Right atrium auricular region (tissue), 2 donors: Measurements from ENCODE around the gene SYF2. TPM values are rescaled to one million over a fixed set of nuclear protein-coding genes. Genes with fewer than 3 reads are reported as not detected.
"Not testable (repeated sequence)": the region's sequence is repeated elsewhere in the genome, so short reads cannot be mapped to it uniquely, and the experiment has no call there.

ENCODE experiments used
- DNase-seq: peaks from one replicate; pipeline ENCODE4 v3.0.0-alpha.2; 2019; ENCODE audit warnings: low spot score
- H3K27ac ChIP-seq, 2 donors: fragments of 200-600 bp; sonication (generic); 1 replicate in 1 of 2; 2 replicates in 1 of 2; pipeline ENCODE4 v1.5.1; 2016 to 2019
- H3K27me3 ChIP-seq, 2 donors: fragments of 200-600 bp; sonication (generic); one replicate each; pipeline versions ENCODE4 v1.5.1 to v1.6.0; 2017 to 2019
- H3K36me3 ChIP-seq: fragments of 200-600 bp; sonication (generic); one replicate; pipeline ENCODE4 v1.5.1; 2016
- H3K4me1 ChIP-seq, 2 donors: fragments of 200-600 bp; sonication (generic); one replicate each; pipeline versions ENCODE4 v1.5.1 to v1.6.0; 2017 to 2019
- H3K4me3 ChIP-seq, 2 donors: fragments of 200-600 bp; sonication (generic); 1 replicate in 1 of 2; 2 replicates in 1 of 2; pipeline ENCODE4 v1.5.1; 2017 to 2019; ENCODE audit warnings: mild to moderate bottlenecking in 1 of 2, moderate library complexity in 1 of 2
- H3K9me3 ChIP-seq, 2 donors: fragments of 200-600 bp; sonication (generic); one replicate each; pipeline ENCODE4 v1.5.1; 2019
- CTCF ChIP-seq, 2 donors: fragments of 200-600 bp; sonication (generic); IDR thresholded peaks; one replicate each; pipeline ENCODE4 v1.5.1; 2019; ENCODE audit warnings: antibody characterized with exemption in 2 of 2
- total RNA-seq, 2 donors: library from RNA; depleted of rRNA; stranded (reverse); fragments of >200 nt; gene quantifications; one replicate each; pipeline ENCODE4 v1.1.0, GENCODE V29; 2016

The SYF2 gene
- total RNA-seq, 2 donors from 2014 or later: 34.3 to 37.2 TPM

- H3K27ac ChIP-seq: peak overlapping the region in 1 of 2 donors; percentile 86
- not testable (repeated sequence) for H3K9me3 ChIP-seq, H3K4me1 ChIP-seq, H3K36me3 ChIP-seq, DNase-seq, H3K27me3 ChIP-seq
- TF ChIP-seq CTCF (IDR thresholded peaks at IDR 0.05): peak in 1 of 2 donors; percentile 32
- H3K4me3 ChIP-seq: peak overlapping the region; percentile 50 to 66
Measured at GRCh38 chr1:25266554-25267287, 34.4 kb upstream of the SYF2 start.

- not testable (repeated sequence) for H3K4me1 ChIP-seq, DNase-seq, H3K27ac ChIP-seq, H3K9me3 ChIP-seq, H3K27me3 ChIP-seq, H3K4me3 ChIP-seq, H3K36me3 ChIP-seq
Measured at GRCh38 chr1:25260336-25260735, 28.0 kb upstream of the SYF2 start.

- not testable (repeated sequence) for H3K27ac ChIP-seq, DNase-seq, H3K36me3 ChIP-seq, H3K9me3 ChIP-seq, H3K27me3 ChIP-seq, H3K4me1 ChIP-seq, H3K4me3 ChIP-seq
Measured at GRCh38 chr1:25259813-25260212, 27.5 kb upstream of the SYF2 start.

- H3K4me3 ChIP-seq: no peak overlapping the region
- H3K4me1 ChIP-seq: no peaks in the 10 kb centered on the region
- no peak for DNase-seq
- TF ChIP-seq CTCF (IDR thresholded peaks at IDR 0.05): no peak
- peaks cover under 1% of the 10 kb centered on the region for H3K36me3 ChIP-seq
- no peaks in the 10 kb centered on the region for H3K9me3 ChIP-seq
- no peaks in the 10 kb centered on the region for H3K27me3 ChIP-seq
- H3K27ac ChIP-seq: no peak overlapping the region
Measured at GRCh38 chr1:25257196-25257595, 24.9 kb upstream of the SYF2 start.

- no peaks in the 10 kb centered on the region for H3K4me1 ChIP-seq
- H3K36me3 ChIP-seq: no peaks in the 10 kb centered on the region
- H3K27me3 ChIP-seq: no peaks in the 10 kb centered on the region
- TF ChIP-seq CTCF (IDR thresholded peaks at IDR 0.05): no peak
- no peak overlapping the region for H3K27ac ChIP-seq
- no peaks in the 10 kb centered on the region for H3K9me3 ChIP-seq
- no peak overlapping the region for H3K4me3 ChIP-seq
- no peak for DNase-seq
Measured at GRCh38 chr1:25256578-25256965, 24.3 kb upstream of the SYF2 start.

- Histone ChIP-seq H3K9me3 (no peaks in the 10 kb centered on the region), H3K36me3 (no peaks in the 10 kb centered on the region), H3K4me1 (no peaks in the 10 kb centered on the region), H3K27ac (no peak overlapping the region), H3K4me3 (no peak overlapping the region), H3K27me3 (no peaks in the 10 kb centered on the region)
- DNase-seq: no peak
- no peak for TF ChIP-seq CTCF (IDR thresholded peaks at IDR 0.05)
Measured at GRCh38 chr1:25255706-25256577, 23.6 kb upstream of the SYF2 start.
